ENCODE measurements around the gene PKIG.

DNA sequence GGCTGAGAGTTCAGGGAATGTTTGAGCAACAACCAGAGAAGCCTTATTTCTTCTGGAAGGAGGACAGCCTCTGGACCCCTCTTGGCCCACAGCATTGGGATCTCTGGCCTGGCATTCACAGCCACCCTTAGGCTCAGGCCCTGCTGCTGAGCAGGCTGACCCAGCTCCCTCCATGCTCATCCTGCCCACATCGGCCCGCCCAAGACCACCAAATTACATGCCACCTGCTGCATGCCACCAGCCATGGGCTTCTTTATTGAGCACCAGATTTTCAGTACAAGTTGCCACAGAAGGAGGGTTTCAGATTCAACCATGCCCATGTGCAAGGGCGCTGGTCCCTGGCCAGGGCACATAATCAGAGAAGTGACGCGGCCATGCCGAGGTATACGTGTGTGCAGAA lies 36.9 kb downstream of the PKIG start:
- TF ChIP-seq CTCF (IDR thresholded peaks at IDR 0.05; ENCODE audit: poor library complexity) (no peak), EZH2 (IDR thresholded peaks at IDR 0.05; ENCODE audit: borderline replicate concordance) (no peak)
